HUES64 (cell line): ENCODE data around the gene CDC42BPA.
"Not testable (repeated sequence)": the region's sequence is repeated elsewhere in the genome, so short reads cannot be mapped to it uniquely, and the experiment has no call there.

Source experiments
- H3K27ac ChIP-seq: 2 replicates; pipeline ENCODE4 v1.7.0; 2013; ENCODE audit warnings: low read depth, low read length, inconsistent platforms
- H3K27me3 ChIP-seq: 2 replicates; pipeline ENCODE4 v1.6.1; 2013; ENCODE audit warnings: mild to moderate bottlenecking, low read length; ENCODE audit not compliant: insufficient read depth
- H3K36me3 ChIP-seq: 2 replicates; pipeline ENCODE4 v1.6.1; 2013; ENCODE audit warnings: mild to moderate bottlenecking, low read length; ENCODE audit not compliant: insufficient read depth
- H3K4me1 ChIP-seq: 2 replicates; pipeline ENCODE4 v1.6.1; 2013; ENCODE audit warnings: mild to moderate bottlenecking, low read length, moderate library complexity; ENCODE audit not compliant: insufficient read depth
- H3K4me3 ChIP-seq: 2 replicates; pipeline ENCODE4 v1.5.1; 2013; ENCODE audit warnings: mild to moderate bottlenecking, low read length, moderate library complexity
- H3K9ac ChIP-seq: 2 replicates; pipeline ENCODE4 v1.6.1; 2013; ENCODE audit warnings: mild to moderate bottlenecking, low read depth, low read length
- H3K9me3 ChIP-seq: 2 replicates; pipeline ENCODE4 v1.6.1; 2013; ENCODE audit warnings: low read depth, low read length; ENCODE audit not compliant: insufficient read depth
- WGBS: fragments of 150-250, 120-280 bp; methylation state at CpG from one replicate; pipeline ENCODE4 v1.1.7; 2013; ENCODE audit warnings: missing lambda C conversion rate; 5-methylcytosine and 5-hydroxymethylcytosine counted together

The CDC42BPA gene

GRCh38 chr1:227003165-227003564 is 315.1 kb downstream of the CDC42BPA start:
- no peaks in the 10 kb centered on the region for H3K27me3 ChIP-seq
- no peak overlapping the region for H3K9ac ChIP-seq
- no peak overlapping the region for H3K4me3 ChIP-seq
- H3K27ac ChIP-seq = no peak overlapping the region
- H3K4me1 ChIP-seq = no peaks in the 10 kb centered on the region
- 95% methylated on average over 8 of the region's 8 CpGs for WGBS
- H3K9me3 ChIP-seq = no peaks in the 10 kb centered on the region
- peaks cover 25% of the 10 kb centered on the region for H3K36me3 ChIP-seq

GRCh38 chr1:227002531-227003049 is 315.7 kb downstream of the CDC42BPA start:
- WGBS = 91% methylated on average over 3 of the region's 3 CpGs

GRCh38 chr1:226999579-226999978 is 318.7 kb downstream of the CDC42BPA start:
- WGBS = 100% methylated on average over 1 of the region's 2 CpGs
- H3K36me3 ChIP-seq = peaks cover 20% of the 10 kb centered on the region
- H3K27me3 ChIP-seq, H3K4me3 ChIP-seq, H3K4me1 ChIP-seq, H3K27ac ChIP-seq, H3K9ac ChIP-seq, H3K9me3 ChIP-seq: not testable (repeated sequence)

More at GRCh38 chr1:227002531-227003049, 315.7 kb downstream of the CDC42BPA start:
- Histone ChIP-seq H3K27me3 (no peaks in the 10 kb centered on the region), H3K27ac (no peak overlapping the region), H3K4me3 (no peak overlapping the region), H3K4me1 (no peaks in the 10 kb centered on the region), H3K36me3 (peaks cover 25% of the 10 kb centered on the region), H3K9ac (no peak overlapping the region), H3K9me3 (no peaks in the 10 kb centered on the region)

GRCh38 chr1:226995365-226996332 is 322.6 kb downstream of the CDC42BPA start:
- Histone ChIP-seq H3K4me1 (peaks cover 16% of the 10 kb centered on the region; the same call in 1 of the 2 replicates), H3K36me3 (peaks cover 6% of the 10 kb centered on the region; the same call in 1 of the 2 replicates), H3K9ac (0 out of 2 replicates have a peak overlapping the region, but pooled peaks have one; percentile 32), H3K4me3 (no peak overlapping the region), H3K9me3 (no peaks in the 10 kb centered on the region), H3K27me3 (no peaks in the 10 kb centered on the region), H3K27ac (no peak overlapping the region)
- WGBS = 88% methylated on average over 13 of the region's 13 CpGs

- Histone ChIP-seq H3K9ac (no peak overlapping the region), H3K36me3 (peaks cover 6% of the 10 kb centered on the region; the same call in 1 of the 2 replicates), H3K27ac (no peak overlapping the region), H3K4me1 (peaks cover 16% of the 10 kb centered on the region; the same call in 1 of the 2 replicates), H3K9me3 (no peaks in the 10 kb centered on the region), H3K4me3 (no peak overlapping the region), H3K27me3 (no peaks in the 10 kb centered on the region)
- WGBS = 94% methylated on average over 18 of the region's 18 CpGs
These were observed 323.5 kb downstream of the CDC42BPA start for GRCh38 chr1:226994586-226995364.

GRCh38 chr1:226993814-226994585 is 324.3 kb downstream of the CDC42BPA start:
- Histone ChIP-seq H3K27ac (no peak overlapping the region), H3K9me3 (no peaks in the 10 kb centered on the region), H3K9ac (no peak overlapping the region), H3K36me3 (peaks cover 6% of the 10 kb centered on the region; the same call in 1 of the 2 replicates), H3K27me3 (no peaks in the 10 kb centered on the region), H3K4me1 (peaks cover 19% of the 10 kb centered on the region; the same call in 1 of the 2 replicates), H3K4me3 (no peak overlapping the region)
- 89% methylated on average over 22 of the region's 22 CpGs for WGBS

GRCh38 chr1:226991920-226992319 is 326.4 kb downstream of the CDC42BPA start:
- H3K4me3 ChIP-seq = no peak overlapping the region
- H3K27me3 ChIP-seq = no peaks in the 10 kb centered on the region
- peaks cover 31% of the 10 kb centered on the region; the same call in 1 of the 2 replicates for H3K4me1 ChIP-seq
- peaks cover 13% of the 10 kb centered on the region for H3K36me3 ChIP-seq
- H3K9ac ChIP-seq = no peak overlapping the region
- no peak overlapping the region for H3K27ac ChIP-seq
- H3K9me3 ChIP-seq = no peaks in the 10 kb centered on the region
- WGBS = 93% methylated on average over 2 of the region's 4 CpGs

GRCh38 chr1:226990133-226990716 is 328.1 kb downstream of the CDC42BPA start:
- H3K9ac ChIP-seq = no peak overlapping the region
- peaks cover 27% of the 10 kb centered on the region; the same call in 1 of the 2 replicates for H3K4me1 ChIP-seq
- no peak overlapping the region for H3K27ac ChIP-seq
- 96% methylated on average over 9 of the region's 10 CpGs for WGBS
- H3K36me3 ChIP-seq = peaks cover 27% of the 10 kb centered on the region
- no peaks in the 10 kb centered on the region for H3K9me3 ChIP-seq
- H3K27me3 ChIP-seq = no peaks in the 10 kb centered on the region
- H3K4me3 ChIP-seq = no peak overlapping the region

GRCh38 chr1:226989085-226989920 is 329.0 kb downstream of the CDC42BPA start:
- H3K27me3 ChIP-seq = no peaks in the 10 kb centered on the region
- H3K4me1 ChIP-seq = peaks cover 21% of the 10 kb centered on the region; the same call in 1 of the 2 replicates
- H3K27ac ChIP-seq = no peak overlapping the region
- WGBS = 96% methylated on average over 12 of the region's 12 CpGs
- peak overlapping the region; percentile 31; the same call in 1 of the 2 replicates for H3K9ac ChIP-seq
- peaks cover 29% of the 10 kb centered on the region for H3K36me3 ChIP-seq
- H3K9me3 ChIP-seq = no peaks in the 10 kb centered on the region
- H3K4me3 ChIP-seq = no peak overlapping the region
